NCI-H524 (cell line): ENCODE measurements around the gene C5orf15.
A peak's percentile ranks its signal among the peaks of the same experiment; 100 is the strongest.
"Not testable (repeated sequence)": the region's sequence is repeated elsewhere in the genome, so short reads cannot be mapped to it uniquely, and the experiment has no call there.

Source experiments
- DNase-seq, 2 experiments: peaks; one replicate each; lab custom pipeline; 2025; lab: John Stamatoyannopoulos, UW

The C5orf15 gene

GRCh38 chr5:133937628-133938027, 30.8 kb downstream of the C5orf15 start:
- DNase-seq: not testable (repeated sequence)

GRCh38 chr5:133936651-133937015, 31.8 kb downstream of the C5orf15 start:
- DNase-seq: no peak

GRCh38 chr5:133935991-133936650, 32.3 kb downstream of the C5orf15 start:
- not testable (repeated sequence) for DNase-seq

DNA sequence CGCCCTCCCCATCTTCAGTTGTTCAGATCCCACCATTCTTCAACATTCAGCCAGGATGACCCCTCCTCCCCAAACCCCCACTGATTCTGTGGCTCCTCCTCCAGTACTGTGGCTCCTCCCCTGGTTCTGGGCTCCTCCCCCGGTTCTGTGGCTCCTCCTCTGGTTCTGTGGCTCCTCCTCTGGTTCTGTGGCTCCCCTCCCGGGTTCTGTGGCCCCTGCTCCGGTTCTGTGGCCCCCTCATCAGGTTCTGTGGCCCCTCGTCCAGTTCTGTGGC, 32.8 kb downstream of the C5orf15 start:
- no peak for DNase-seq

- DNase-seq: no peak
Measured at GRCh38 chr5:133934822-133935666, 33.4 kb downstream of the C5orf15 start.

- no peak for DNase-seq
Measured at GRCh38 chr5:133934311-133934710, 34.1 kb downstream of the C5orf15 start.

DNA sequence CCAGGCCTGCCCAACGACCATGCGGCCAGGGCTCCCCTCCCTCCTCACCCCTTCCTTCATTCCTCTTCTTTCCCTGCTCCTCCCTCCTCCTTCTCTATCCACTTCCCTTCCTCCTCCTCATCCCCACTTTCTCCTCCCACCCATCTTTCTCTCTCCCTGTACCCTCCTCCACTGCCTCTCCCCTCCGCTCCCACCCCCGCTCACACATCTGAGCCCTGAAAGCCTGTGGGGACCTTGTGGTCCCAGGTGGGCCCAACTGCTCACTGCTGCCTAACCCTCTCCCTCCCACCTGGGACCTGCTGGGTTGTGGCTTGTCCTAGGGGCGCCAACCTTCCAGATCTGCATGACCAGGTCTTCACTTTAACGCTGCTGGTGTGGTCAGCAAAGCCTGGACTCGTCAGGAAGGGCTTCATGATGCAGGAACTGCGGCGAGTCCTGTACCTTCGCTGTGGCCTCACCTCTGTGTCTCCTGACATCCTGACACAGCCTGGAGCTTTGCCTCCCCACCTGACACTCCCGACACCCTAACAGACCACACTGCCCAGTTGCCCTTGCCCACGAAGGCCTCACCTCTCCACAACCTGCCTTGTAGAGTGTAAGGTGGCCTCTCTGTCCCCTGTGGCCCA, 34.6 kb downstream of the C5orf15 start:
- no peak for DNase-seq

GRCh38 chr5:133933169-133933509, 35.3 kb downstream of the C5orf15 start:
- no peak for DNase-seq

DNA sequence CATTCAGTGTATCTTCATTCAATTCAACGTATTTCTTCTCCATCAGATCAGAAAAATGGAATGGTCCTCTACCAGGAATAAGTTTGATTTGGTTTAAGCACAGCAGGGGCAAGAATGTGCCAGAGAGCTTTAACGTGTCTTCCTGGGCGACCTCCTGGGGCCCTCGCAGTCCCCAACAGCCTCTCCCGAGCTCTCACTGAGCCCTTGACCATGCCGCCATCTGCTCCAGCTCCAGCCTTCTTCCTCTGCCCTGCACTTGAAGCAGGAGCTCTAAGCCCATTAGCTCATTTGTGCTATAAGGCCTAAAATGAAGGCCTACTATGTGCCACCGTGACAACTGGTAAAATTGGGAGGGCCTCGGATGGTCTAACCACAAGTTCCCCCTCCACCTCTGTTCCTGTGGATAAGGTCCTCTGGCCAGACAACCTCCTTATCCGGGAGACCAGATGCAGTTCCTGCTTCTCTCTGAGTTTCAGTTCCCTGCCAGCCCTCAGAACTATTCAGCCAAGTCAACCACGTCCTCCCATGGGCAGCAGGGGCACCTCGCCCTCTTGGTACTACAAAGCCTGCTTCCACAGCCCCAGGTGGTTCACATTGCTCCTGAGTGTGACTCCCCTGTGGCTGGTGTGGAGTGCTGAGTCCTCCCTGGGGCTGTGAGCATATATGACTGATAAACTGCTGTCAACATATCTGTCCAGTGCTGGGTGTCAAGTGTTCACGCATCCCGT, 35.8 kb downstream of the C5orf15 start:
- DNase-seq: peak in 1 of 2 experiments; percentile 42

DNA sequence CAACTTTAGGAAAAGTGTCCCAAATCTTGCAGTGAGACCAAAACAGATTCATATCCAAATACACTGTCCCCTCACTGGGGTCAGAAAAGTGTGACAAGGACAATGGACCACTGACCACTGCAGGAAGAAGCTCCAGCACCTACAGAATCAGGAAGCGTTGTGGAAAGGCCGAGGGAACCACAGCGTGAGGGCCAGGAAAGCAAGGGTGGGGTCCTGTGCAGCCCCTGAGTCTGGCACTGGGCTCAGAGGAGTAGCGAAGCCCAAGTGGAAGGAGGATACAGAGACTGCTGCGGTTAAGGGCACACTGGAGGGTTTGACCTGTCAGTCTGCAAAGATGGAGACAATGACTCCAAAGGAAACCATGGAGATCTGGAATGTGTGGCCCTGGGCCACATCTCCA, 36.9 kb downstream of the C5orf15 start:
- DNase-seq: no peak

DNA sequence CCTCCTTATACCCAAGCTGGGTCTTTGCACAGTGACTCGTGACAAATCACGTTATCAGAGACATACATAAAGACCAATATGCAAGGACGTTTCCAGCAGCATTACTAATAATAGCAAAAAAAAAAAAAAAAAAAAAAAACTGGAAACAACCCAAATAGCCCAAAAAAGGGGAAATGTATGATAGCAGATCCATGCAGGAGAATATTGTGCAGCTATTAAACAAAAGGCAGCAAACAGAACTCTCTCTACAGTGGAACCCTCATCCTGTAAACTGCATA, 37.7 kb downstream of the C5orf15 start:
- no peak for DNase-seq

DNA sequence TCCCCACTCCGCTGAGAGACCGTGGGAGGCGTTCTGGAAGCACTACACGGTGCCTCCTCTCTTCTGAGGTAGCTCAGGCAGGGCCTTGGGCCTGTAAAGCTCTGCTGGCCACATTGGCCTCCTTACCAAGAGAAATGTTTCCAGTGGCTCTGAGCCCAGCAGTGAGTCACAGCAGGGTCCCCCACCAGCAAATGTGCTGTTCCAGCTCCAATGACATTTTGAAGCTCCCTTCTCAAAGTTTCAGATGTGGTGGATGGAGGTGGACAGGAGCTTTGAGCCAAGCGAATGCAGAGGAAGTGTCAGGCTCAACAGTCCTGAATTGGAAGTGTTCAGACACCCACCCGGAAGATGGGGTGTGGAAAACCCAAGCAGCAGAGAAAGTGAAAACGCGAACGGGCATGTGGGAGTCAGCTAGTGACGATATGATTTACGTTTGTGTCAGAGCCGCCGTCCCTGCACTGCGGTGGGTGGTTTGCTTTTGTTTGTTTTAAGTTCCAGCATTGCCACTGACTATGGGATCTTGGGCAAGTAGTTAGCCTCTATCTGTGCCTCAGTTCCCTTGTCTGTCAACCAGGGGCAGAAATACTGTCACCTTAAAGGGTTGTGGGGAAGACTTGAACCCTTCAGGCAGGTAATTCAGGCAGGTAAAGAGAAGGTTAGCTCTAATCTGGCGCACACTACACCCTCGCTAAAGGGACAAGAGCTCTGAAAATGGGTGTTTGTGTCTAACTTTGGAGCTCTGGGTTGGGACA, 38.2 kb downstream of the C5orf15 start:
- no peak for DNase-seq

DNA sequence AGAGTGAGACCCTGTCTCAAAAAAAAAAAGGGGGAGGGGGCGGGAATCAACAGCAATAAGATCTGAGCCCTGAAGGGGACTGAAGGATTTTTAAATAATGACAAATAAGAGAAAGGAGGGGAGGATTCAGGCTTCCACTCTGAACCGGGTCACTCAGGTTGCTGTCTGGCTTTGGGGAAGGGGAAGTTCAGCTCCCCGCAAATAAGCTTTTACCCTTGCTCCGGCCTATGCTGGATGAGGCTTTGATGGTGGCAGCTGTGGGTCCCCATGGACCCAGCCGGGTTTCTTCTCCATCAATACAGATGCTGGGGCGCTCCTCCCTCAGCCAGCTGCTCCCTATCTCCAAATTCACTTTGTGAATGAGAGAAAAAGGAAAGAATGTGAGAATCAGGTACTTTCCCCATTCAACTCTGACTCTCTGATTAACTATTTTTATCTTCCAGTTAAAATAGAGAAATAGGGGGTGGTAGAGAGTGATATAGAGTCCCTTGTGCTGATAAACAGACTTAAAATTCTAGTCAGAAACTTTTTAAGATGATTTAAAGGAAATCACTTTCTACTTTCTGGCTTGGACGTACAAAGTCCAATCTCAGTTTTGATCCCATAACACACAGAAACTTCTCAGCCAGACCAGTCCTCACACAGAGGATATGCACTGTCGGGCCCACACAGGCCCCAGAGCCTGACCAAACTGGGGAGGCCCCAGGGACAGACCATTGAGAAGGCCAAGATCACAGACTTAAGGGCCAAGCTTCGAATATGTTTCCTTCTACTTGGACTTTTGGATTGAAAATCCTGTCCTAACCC, 39.6 kb downstream of the C5orf15 start:
- DNase-seq: no peak

DNA sequence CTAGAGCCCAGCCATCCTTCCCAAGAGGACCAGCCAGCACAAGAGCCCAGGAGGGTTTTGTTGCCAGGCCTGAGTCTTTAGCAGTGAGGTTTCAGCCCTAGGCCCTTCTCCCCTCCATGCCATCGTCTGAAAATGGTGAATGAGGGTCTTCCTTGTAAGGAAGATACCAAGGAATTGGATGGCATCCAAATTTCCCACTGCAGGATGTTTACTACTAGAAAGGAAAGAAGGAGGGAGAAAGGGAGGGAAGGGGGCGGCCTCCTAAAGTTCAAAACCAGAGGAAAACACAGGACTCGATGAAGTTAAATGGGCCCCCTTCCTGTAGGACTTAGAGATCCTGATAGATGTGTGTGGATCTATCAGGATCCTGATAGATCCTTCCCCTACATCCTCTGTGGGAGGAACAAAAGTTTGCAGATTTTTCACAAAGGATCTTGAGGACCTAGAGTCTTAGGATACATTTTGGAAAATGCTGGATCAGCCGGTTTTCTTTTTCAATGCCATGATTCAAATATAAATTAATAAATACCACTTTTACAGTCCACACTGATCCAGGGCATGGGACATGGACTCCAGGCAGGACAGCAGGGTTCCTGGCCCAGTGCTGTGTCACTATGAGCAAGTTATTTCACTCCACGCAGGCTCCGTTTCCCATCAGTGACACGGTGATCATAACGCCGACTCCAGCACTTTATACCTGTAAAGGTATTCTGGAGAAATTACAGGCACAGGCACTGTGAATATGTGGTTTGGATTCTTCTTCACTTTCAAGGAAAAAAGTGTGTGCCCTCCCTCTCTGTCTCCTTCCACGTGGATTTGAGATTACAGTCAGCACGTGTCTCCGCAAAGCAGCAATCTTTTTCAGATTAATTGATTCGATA, 40.9 kb downstream of the C5orf15 start:
- DNase-seq: no peak

- peak; percentile 87 to 95 for DNase-seq
Measured at GRCh38 chr5:133926489-133927299, 41.7 kb downstream of the C5orf15 start.

- DNase-seq: no peak
Measured at GRCh38 chr5:133925866-133926488, 42.4 kb downstream of the C5orf15 start.

- no peak for DNase-seq
Measured at GRCh38 chr5:133925269-133925668, 43.2 kb downstream of the C5orf15 start.

- DNase-seq: peak in 1 of 2 experiments; percentile 22
Measured at GRCh38 chr5:133924221-133924920, 44.1 kb downstream of the C5orf15 start.
